ENCODE measurements around the gene APBA1. TPM values are rescaled to one million over a fixed set of nuclear protein-coding genes. Genes with fewer than 3 reads are reported as not detected.

Gene APBA1
- total RNA-seq, 4 donors from 2014 or later = 3.3 to 9.7 (median 5.2) TPM

DNA sequence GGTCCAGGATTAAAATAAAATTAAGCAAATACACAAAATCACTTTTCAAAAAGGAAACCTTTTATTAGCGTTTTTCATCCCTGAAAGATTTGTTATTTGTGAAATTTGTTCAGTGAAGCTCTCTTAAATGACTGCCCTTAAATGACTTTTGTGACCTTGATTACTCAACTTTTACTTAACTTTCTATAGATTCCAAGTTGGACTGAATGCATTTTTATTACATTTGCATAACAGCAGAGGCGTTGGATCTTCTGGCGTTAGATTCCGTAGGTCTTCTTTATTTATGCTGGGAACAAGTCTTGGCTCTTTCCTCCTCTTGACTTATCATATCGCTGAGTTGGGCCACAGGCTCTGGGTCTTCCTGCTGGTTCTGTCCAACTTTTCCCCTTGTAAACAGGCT is 78.4 kb downstream of the APBA1 start:
- Histone ChIP-seq H3K36me3 (no peaks in the 10 kb centered on the region), H3K27me3 (no peaks in the 10 kb centered on the region), H3K9me3 (no peaks in the 10 kb centered on the region), H3K27ac (replicated peaks in 1 of 4) (no peak overlapping the region), H3K4me1 (no peaks in the 10 kb centered on the region), H3K4me3 (no peak overlapping the region)
- DNase-seq (ENCODE audit: extremely low spot score) = no peak
- intact Hi-C loops (cut with DNase I) = no loop called here
- no peak for TF ChIP-seq POLR2AphosphoS5 (IDR thresholded peaks at IDR 0.05)
- TF ChIP-seq EP300 (IDR thresholded peaks at IDR 0.05) = no peak
- TF ChIP-seq, protein P1, sequence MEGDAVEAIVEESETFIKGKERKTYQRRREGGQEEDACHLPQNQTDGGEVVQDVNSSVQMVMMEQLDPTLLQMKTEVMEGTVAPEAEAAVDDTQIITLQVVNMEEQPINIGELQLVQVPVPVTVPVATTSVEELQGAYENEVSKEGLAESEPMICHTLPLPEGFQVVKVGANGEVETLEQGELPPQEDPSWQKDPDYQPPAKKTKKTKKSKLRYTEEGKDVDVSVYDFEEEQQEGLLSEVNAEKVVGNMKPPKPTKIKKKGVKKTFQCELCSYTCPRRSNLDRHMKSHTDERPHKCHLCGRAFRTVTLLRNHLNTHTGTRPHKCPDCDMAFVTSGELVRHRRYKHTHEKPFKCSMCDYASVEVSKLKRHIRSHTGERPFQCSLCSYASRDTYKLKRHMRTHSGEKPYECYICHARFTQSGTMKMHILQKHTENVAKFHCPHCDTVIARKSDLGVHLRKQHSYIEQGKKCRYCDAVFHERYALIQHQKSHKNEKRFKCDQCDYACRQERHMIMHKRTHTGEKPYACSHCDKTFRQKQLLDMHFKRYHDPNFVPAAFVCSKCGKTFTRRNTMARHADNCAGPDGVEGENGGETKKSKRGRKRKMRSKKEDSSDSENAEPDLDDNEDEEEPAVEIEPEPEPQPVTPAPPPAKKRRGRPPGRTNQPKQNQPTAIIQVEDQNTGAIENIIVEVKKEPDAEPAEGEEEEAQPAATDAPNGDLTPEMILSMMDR (IDR thresholded peaks at IDR 0.05) = no peak
- no peak for TF ChIP-seq POLR2A (IDR thresholded peaks at IDR 0.05; ENCODE audit: low read depth)
- WGBS = 87% methylated on average over 5 of the region's 5 CpGs

DNA sequence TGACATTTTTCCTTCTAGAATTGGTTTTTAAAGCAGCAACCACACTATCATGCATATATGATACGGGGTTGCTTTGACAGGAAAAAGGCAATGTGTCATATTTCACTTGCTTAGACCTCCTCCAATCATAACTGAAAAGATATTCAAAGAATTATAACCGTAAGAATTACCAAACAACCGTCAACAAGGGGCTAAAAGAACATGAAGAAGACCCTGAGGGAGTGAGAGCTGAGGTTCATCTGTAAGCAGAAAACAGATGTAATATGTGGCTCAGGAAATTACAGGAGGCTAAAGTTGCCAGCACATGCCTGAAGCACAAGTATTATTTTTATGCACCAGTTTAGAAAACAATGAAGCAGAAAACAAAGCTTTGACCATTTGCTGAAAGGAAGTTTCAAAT is 78.9 kb downstream of the APBA1 start:
- intact Hi-C loops (cut with DNase I) = no loop called here
- no peaks in the 10 kb centered on the region for H3K9me3 ChIP-seq
- no peaks in the 10 kb centered on the region for H3K4me1 ChIP-seq
- no peaks in the 10 kb centered on the region for H3K27me3 ChIP-seq
- H3K36me3 ChIP-seq = no peaks in the 10 kb centered on the region
- no peak overlapping the region for H3K4me3 ChIP-seq
- no peak for DNase-seq (ENCODE audit: extremely low spot score)
- no peak overlapping the region for H3K27ac ChIP-seq (replicated peaks in 1 of 4)
- TF ChIP-seq, protein P1 (IDR thresholded peaks at IDR 0.05) = no peak
- TF ChIP-seq POLR2A (IDR thresholded peaks at IDR 0.05; ENCODE audit: low read depth) = no peak
- TF ChIP-seq EP300 (IDR thresholded peaks at IDR 0.05) = no peak
- no peak for TF ChIP-seq POLR2AphosphoS5 (IDR thresholded peaks at IDR 0.05)
- 63% methylated on average over 3 of the region's 3 CpGs for WGBS

DNA sequence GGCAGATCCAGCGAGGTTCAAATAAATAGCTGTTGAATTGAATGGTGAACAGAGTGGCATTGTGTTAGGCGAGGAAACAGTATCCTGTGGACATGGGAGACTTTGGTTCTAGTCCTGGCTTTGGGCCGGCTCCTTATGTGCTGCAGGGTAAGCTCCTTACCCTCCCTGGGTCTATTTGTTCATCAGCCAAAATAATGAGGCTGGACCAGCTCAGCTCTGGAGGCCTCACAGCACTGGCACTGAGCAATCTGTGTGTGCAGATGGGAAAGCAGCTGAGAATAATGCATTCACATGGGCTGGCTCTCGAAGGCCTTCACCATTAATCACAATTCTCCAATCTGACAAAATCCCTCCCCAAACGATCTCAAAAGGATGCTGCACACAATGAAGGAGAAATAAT is 81.9 kb downstream of the APBA1 start:
- no peak overlapping the region for H3K4me3 ChIP-seq
- H3K9me3 ChIP-seq = no peaks in the 10 kb centered on the region
- no peak for TF ChIP-seq EP300 (IDR thresholded peaks at IDR 0.05)
- TF ChIP-seq POLR2A (IDR thresholded peaks at IDR 0.05; ENCODE audit: low read depth) = no peak
- TF ChIP-seq, protein P1 (IDR thresholded peaks at IDR 0.05) = no peak
- no peak for TF ChIP-seq POLR2AphosphoS5 (IDR thresholded peaks at IDR 0.05)
- H3K36me3 ChIP-seq = no peaks in the 10 kb centered on the region
- no peak for DNase-seq (ENCODE audit: extremely low spot score)
- intact Hi-C loops (cut with DNase I) = no loop called here
- no peaks in the 10 kb centered on the region for H3K4me1 ChIP-seq
- no peaks in the 10 kb centered on the region for H3K27me3 ChIP-seq
- no peak overlapping the region for H3K27ac ChIP-seq (replicated peaks in 1 of 4)
- 86% methylated on average over 5 of the region's 5 CpGs for WGBS

DNA sequence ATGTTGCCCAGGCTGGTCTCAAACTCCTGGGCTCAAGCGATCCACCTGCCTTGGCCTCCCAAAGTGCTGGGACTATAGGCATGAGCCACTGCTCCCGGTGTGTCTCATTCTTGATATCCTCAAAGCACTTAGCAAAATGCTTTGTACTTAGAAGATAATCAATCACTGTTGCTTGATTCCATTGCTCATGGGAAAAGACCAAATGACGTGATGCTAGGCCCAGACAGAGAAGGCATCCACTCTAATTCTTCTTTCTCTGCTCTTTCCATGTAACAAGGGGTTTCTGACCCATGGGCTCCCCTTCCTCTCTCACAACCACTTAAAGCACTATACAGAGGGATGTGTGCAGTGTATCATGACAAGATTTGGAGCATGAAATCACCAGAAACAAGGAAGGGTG is 83.0 kb downstream of the APBA1 start:
- H3K9me3 ChIP-seq = no peaks in the 10 kb centered on the region
- TF ChIP-seq, protein P1 (IDR thresholded peaks at IDR 0.05) = no peak
- TF ChIP-seq POLR2AphosphoS5 (IDR thresholded peaks at IDR 0.05) = no peak
- no peak for TF ChIP-seq POLR2A (IDR thresholded peaks at IDR 0.05; ENCODE audit: low read depth)
- WGBS = 87% methylated on average over 3 of the region's 3 CpGs
- no peak overlapping the region for H3K27ac ChIP-seq (replicated peaks in 1 of 4)
- DNase-seq (ENCODE audit: extremely low spot score) = no peak
- no peak overlapping the region for H3K4me3 ChIP-seq
- H3K4me1 ChIP-seq = no peaks in the 10 kb centered on the region
- H3K27me3 ChIP-seq = no peaks in the 10 kb centered on the region
- no peaks in the 10 kb centered on the region for H3K36me3 ChIP-seq
- intact Hi-C loops (cut with DNase I) = no loop called here

DNA sequence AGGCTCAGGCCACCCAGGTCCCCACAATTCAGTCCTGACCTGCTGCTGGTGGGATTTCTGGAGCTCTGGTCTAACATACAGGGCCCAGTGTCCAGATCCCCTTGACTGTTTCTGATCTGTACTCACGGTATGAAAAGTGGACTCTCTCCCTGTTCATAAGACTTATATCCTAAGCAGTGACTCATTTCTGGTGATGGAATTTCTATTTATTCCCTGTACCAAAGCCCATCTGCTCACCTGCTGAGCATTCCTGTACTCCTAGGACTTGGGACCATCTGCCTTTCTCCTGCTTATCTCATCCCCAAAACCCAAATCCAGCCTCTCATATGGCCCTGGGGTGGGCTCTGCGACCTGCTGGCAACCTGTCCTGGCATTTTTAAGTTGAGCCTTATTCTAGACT is 86.6 kb downstream of the APBA1 start:
- no peak overlapping the region for H3K27ac ChIP-seq (replicated peaks in 1 of 4)
- no peak overlapping the region for H3K4me3 ChIP-seq
- WGBS = 88% methylated on average over 2 of the region's 2 CpGs
- no peaks in the 10 kb centered on the region for H3K4me1 ChIP-seq
- DNase-seq (ENCODE audit: extremely low spot score) = no peak
- H3K36me3 ChIP-seq = no peaks in the 10 kb centered on the region
- no peak for TF ChIP-seq POLR2A (IDR thresholded peaks at IDR 0.05; ENCODE audit: low read depth)
- TF ChIP-seq, protein P1 (IDR thresholded peaks at IDR 0.05) = no peak
- intact Hi-C loops (cut with DNase I) = no loop called here
- H3K9me3 ChIP-seq = no peaks in the 10 kb centered on the region
- no peaks in the 10 kb centered on the region for H3K27me3 ChIP-seq

All from esophagus muscularis mucosa (tissue), 4 donors.